Neural cell (in vitro differentiated cells): ENCODE measurements around the gene MYO7B. TPM values are rescaled to one million over a fixed set of nuclear protein-coding genes. Genes with fewer than 3 reads are reported as not detected.

Experiments
- H2AFZ ChIP-seq: fragments of 200-600, 300-800 bp; sonication (generic), shearing (Covaris generic); 2 replicates; pipeline ENCODE4 v1.6.0; 2014; ENCODE audit warnings: low read depth, mild to moderate bottlenecking, antibody characterized with exemption, low read length, moderate library complexity
- H3F3A ChIP-seq: fragments of 200-600 bp; shearing (Covaris generic); 2 replicates; pipeline ENCODE4 v1.6.1; 2016; ENCODE audit warnings: mild to moderate bottlenecking, moderate library complexity, mixed read lengths, antibody characterized with exemption, low read length; ENCODE audit not compliant: insufficient read depth, poor library complexity, severe bottlenecking
- H3K27ac ChIP-seq: fragments of 200-600, 300-800 bp; sonication (generic), shearing (Covaris generic); 2 replicates; pipeline ENCODE4 v1.5.1; 2014; ENCODE audit warnings: mild to moderate bottlenecking, low read length, moderate library complexity
- H3K27me3 ChIP-seq: fragments of 300-800, 200-600 bp; sonication (generic), shearing (Covaris generic); 2 replicates; pipeline ENCODE4 v1.6.0; 2014; ENCODE audit warnings: mild to moderate bottlenecking, low read depth, low read length, moderate library complexity; ENCODE audit not compliant: insufficient read depth
- H3K36me3 ChIP-seq: fragments of 300-800, 200-600 bp; sonication (generic), shearing (Covaris generic); 2 replicates; pipeline ENCODE4 v1.5.1; 2014; ENCODE audit warnings: mild to moderate bottlenecking, antibody characterized with exemption, low read length, moderate library complexity; ENCODE audit not compliant: insufficient read depth
- H3K4me2 ChIP-seq: fragments of 300-800, 200-600 bp; sonication (generic), shearing (Covaris generic); 2 replicates; pipeline ENCODE4 v1.6.0; 2014; ENCODE audit warnings: mild to moderate bottlenecking, low read length
- H3K4me3 ChIP-seq: fragments of 300-800, 200-600 bp; sonication (generic), shearing (Covaris generic); 2 replicates; pipeline ENCODE4 v1.5.1; 2014; ENCODE audit warnings: mild to moderate bottlenecking, low read length, moderate library complexity
- H3K79me2 ChIP-seq: fragments of 200-600 bp; shearing (Covaris generic); replicated peaks from 2 replicates; pipeline ENCODE4 v1.6.0; 2014; ENCODE audit warnings: mild to moderate bottlenecking, low read length, moderate library complexity; ENCODE audit not compliant: insufficient read depth
- H3K9ac ChIP-seq: fragments of 300-800, 200-600 bp; sonication (generic), shearing (Covaris generic); 2 replicates; pipeline ENCODE4 v1.6.1; 2016; ENCODE audit warnings: mild to moderate bottlenecking, low read length, mixed read lengths
- H3K9me2 ChIP-seq: fragments of 200-600 bp; shearing (Covaris generic); 2 replicates; pipeline ENCODE4 v1.6.1; 2016; ENCODE audit warnings: mild to moderate bottlenecking, low read length, mixed read lengths; ENCODE audit not compliant: insufficient read depth
- H3K9me3 ChIP-seq: fragments of 200-600, 300-800 bp; sonication (generic), shearing (Covaris generic); 2 replicates; pipeline ENCODE4 v1.6.1; 2016; ENCODE audit warnings: mild to moderate bottlenecking, mixed run types, low read length, moderate library complexity, mixed read lengths
- H4K20me1 ChIP-seq: fragments of 200-600 bp; shearing (Covaris generic); 2 replicates; pipeline ENCODE4 v1.6.1; 2016; ENCODE audit warnings: mild to moderate bottlenecking, mixed run types; ENCODE audit not compliant: insufficient read depth
- EP300 ChIP-seq: fragments of 450-650 bp; conservative IDR thresholded peaks from 2 replicates; pipeline ENCODE4 v1.6.1; 2014; ENCODE audit warnings: antibody characterized with exemption, mild to moderate bottlenecking, moderate library complexity; ENCODE audit not compliant: poor library complexity, severe bottlenecking
- EZH2 ChIP-seq: fragments of 200-600, 300-800 bp; shearing (Covaris generic), sonication (generic); IDR thresholded peaks from 2 replicates; pipeline ENCODE4 v1.6.1; 2014; ENCODE audit warnings: antibody characterized with exemption, low read length, borderline replicate concordance, mild to moderate bottlenecking; ENCODE audit not compliant: insufficient read depth, poor library complexity, severe bottlenecking
- MXI1 ChIP-seq: fragments of 450-650 bp; conservative IDR thresholded peaks from 2 replicates; pipeline ENCODE4 v1.6.1; 2014; ENCODE audit warnings: antibody characterized with exemption, mild to moderate bottlenecking; ENCODE audit not compliant: poor library complexity, severe bottlenecking
- POLR2AphosphoS5 ChIP-seq: IDR thresholded peaks from 2 replicates; pipeline ENCODE4 v1.6.1; 2012
- RAD21 ChIP-seq: fragments of 450-650 bp; conservative IDR thresholded peaks from 2 replicates; pipeline ENCODE4 v1.6.1; 2014; ENCODE audit warnings: antibody characterized with exemption, mild to moderate bottlenecking, moderate library complexity
- SMC3 ChIP-seq: fragments of 450-650 bp; conservative IDR thresholded peaks from 2 replicates; pipeline ENCODE4 v1.6.1; 2014; ENCODE audit warnings: antibody characterized with exemption, mild to moderate bottlenecking, moderate library complexity; ENCODE audit not compliant: poor library complexity
- TAF1 ChIP-seq: IDR thresholded peaks from 2 replicates; pipeline ENCODE4 v1.6.1; 2012; ENCODE audit warnings: low read depth
- polyA plus RNA-seq: library from polyadenylated mRNA; depleted of rRNA; stranded (reverse); fragments of >200 nt; gene quantifications from 2 replicates; pipeline ENCODE4 v1.2.3, GENCODE V29; 2014
- TF ChIP-seq, protein P1 (sequence below): IDR thresholded peaks from 2 replicates; pipeline ENCODE4 v1.6.1; 2012; ENCODE audit warnings: borderline replicate concordance
- TF ChIP-seq, protein P2 (sequence below): fragments of 450-650 bp; IDR thresholded peaks from 2 replicates; pipeline ENCODE4 v1.5.1; 2014; ENCODE audit warnings: antibody characterized with exemption, mild to moderate bottlenecking, moderate library complexity; ENCODE audit not compliant: poor library complexity, severe bottlenecking

Gene MYO7B
- polyA plus RNA-seq, 1 donor from 2014 or later: 0.16 TPM

DNA sequence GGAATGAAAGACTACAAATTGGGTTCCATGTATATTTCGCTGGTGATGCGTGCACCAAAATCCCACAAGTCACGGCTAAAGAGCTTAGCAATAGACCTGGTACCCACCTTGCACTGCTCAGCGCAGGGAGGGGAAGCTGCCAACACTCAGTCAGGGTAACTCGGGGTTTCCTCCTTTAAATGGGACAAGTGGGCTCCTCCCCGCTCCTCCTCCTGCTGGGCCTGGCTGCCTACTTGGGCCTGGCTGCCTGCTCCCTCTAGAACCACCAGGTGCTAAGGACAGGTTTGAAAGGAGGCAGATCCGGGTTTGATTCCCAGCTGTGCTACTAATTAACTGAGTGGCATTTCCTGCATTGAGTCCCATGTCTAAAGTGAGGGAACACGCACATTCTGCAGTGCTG, 23.4 kb downstream of the MYO7B start:
- no peaks in the 10 kb centered on the region for H3K9me3 ChIP-seq
- H3K36me3 ChIP-seq: no peaks in the 10 kb centered on the region
- no peak overlapping the region for H3K9ac ChIP-seq
- no peaks in the 10 kb centered on the region for H3K79me2 ChIP-seq
- no peak overlapping the region for H2AFZ ChIP-seq
- no peaks in the 10 kb centered on the region for H3F3A ChIP-seq
- H3K27me3 ChIP-seq: no peaks in the 10 kb centered on the region
- TF ChIP-seq, protein P1, sequence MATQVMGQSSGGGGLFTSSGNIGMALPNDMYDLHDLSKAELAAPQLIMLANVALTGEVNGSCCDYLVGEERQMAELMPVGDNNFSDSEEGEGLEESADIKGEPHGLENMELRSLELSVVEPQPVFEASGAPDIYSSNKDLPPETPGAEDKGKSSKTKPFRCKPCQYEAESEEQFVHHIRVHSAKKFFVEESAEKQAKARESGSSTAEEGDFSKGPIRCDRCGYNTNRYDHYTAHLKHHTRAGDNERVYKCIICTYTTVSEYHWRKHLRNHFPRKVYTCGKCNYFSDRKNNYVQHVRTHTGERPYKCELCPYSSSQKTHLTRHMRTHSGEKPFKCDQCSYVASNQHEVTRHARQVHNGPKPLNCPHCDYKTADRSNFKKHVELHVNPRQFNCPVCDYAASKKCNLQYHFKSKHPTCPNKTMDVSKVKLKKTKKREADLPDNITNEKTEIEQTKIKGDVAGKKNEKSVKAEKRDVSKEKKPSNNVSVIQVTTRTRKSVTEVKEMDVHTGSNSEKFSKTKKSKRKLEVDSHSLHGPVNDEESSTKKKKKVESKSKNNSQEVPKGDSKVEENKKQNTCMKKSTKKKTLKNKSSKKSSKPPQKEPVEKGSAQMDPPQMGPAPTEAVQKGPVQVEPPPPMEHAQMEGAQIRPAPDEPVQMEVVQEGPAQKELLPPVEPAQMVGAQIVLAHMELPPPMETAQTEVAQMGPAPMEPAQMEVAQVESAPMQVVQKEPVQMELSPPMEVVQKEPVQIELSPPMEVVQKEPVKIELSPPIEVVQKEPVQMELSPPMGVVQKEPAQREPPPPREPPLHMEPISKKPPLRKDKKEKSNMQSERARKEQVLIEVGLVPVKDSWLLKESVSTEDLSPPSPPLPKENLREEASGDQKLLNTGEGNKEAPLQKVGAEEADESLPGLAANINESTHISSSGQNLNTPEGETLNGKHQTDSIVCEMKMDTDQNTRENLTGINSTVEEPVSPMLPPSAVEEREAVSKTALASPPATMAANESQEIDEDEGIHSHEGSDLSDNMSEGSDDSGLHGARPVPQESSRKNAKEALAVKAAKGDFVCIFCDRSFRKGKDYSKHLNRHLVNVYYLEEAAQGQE: no peak
- TF ChIP-seq EP300 (no peak), POLR2AphosphoS5 (no peak), SMC3 (no peak), TAF1 (no peak), RAD21 (no peak), EZH2 (no peak), MXI1 (no peak)
- TF ChIP-seq, protein P2, sequence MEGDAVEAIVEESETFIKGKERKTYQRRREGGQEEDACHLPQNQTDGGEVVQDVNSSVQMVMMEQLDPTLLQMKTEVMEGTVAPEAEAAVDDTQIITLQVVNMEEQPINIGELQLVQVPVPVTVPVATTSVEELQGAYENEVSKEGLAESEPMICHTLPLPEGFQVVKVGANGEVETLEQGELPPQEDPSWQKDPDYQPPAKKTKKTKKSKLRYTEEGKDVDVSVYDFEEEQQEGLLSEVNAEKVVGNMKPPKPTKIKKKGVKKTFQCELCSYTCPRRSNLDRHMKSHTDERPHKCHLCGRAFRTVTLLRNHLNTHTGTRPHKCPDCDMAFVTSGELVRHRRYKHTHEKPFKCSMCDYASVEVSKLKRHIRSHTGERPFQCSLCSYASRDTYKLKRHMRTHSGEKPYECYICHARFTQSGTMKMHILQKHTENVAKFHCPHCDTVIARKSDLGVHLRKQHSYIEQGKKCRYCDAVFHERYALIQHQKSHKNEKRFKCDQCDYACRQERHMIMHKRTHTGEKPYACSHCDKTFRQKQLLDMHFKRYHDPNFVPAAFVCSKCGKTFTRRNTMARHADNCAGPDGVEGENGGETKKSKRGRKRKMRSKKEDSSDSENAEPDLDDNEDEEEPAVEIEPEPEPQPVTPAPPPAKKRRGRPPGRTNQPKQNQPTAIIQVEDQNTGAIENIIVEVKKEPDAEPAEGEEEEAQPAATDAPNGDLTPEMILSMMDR: no peak
- H3K4me3 ChIP-seq: no peak overlapping the region
- no peaks in the 10 kb centered on the region for H4K20me1 ChIP-seq
- H3K4me2 ChIP-seq: no peak overlapping the region
- no peaks in the 10 kb centered on the region for H3K9me2 ChIP-seq
- no peak overlapping the region for H3K27ac ChIP-seq

DNA sequence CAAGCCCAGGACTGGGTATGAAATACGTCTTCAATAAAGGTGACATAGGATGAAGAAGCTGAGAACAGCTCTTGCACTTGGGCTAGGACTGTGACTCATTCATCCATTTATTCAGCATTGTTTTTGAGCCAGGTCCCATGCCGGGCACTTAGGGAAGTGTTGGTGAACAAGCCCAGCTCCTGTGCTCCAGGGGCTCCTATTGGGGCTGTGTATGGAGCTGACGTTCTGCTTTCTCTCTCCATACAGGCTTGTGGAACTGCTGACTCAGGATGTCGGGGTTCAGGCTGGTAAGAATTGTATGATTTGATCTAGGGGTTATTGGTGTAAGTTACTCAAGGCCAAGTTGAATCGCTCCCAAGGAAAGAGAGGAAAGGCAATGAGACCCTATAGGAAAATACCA, 24.0 kb downstream of the MYO7B start:
- Histone ChIP-seq H2AFZ (no peak overlapping the region), H3K4me2 (no peak overlapping the region), H3K79me2 (no peaks in the 10 kb centered on the region), H3K4me3 (no peak overlapping the region), H3K9ac (no peak overlapping the region), H3K9me3 (no peaks in the 10 kb centered on the region), H3F3A (no peaks in the 10 kb centered on the region), H3K27me3 (no peaks in the 10 kb centered on the region), H4K20me1 (no peaks in the 10 kb centered on the region), H3K27ac (no peak overlapping the region), H3K36me3 (no peaks in the 10 kb centered on the region), H3K9me2 (no peaks in the 10 kb centered on the region)
- no peak for TF ChIP-seq RAD21
- TF ChIP-seq MXI1: no peak
- no peak for TF ChIP-seq TAF1
- TF ChIP-seq EP300: no peak
- TF ChIP-seq SMC3: no peak
- no peak for TF ChIP-seq EZH2
- TF ChIP-seq, protein P1: no peak
- TF ChIP-seq POLR2AphosphoS5: no peak
- TF ChIP-seq, protein P2: no peak
